ENCODE measurements around the gene KRTAP2-1. TPM values are rescaled to one million over a fixed set of nuclear protein-coding genes. Genes with fewer than 3 reads are reported as not detected.

Gene KRTAP2-1
- total and polyA plus RNA-seq, 2 donors (not counting 1 experiment from before 2014, with no cell fraction given), result not detected

GRCh38 chr17:41016578-41017215 lies 30.4 kb downstream of the KRTAP2-1 start:
- Histone ChIP-seq H3K4me2 (replicated peaks; ENCODE audit: low read depth, low read length, poor library complexity, severe bottlenecking) (no peak overlapping the region), H3K9ac (ENCODE audit: low read length) (no peak overlapping the region), H3K4me1 (ENCODE audit: control insufficient read depth in 2 of 2, insufficient read depth in 2 of 2, low read length in 2 of 2) (no peaks in the 10 kb centered on the region), H3K27ac (ENCODE audit: low read length in 2 of 2) (no peak overlapping the region), H3K4me3 (ENCODE audit: control extremely low read depth in 1 of 5, extremely low read depth in 1 of 5, insufficient read depth in 1 of 5, low read depth in 2 of 5, low read length in 4 of 5) (no peak overlapping the region), H4K20me1 (ENCODE audit: control insufficient read depth, insufficient read depth, low read length, poor library complexity, severe bottlenecking) (no peaks in the 10 kb centered on the region), H3K36me3 (replicated peaks in 1 of 2; ENCODE audit: control extremely low read depth in 1 of 2, control insufficient read depth in 1 of 2, extremely low read depth in 1 of 2, insufficient read depth in 2 of 2, low read length in 1 of 2) (no peaks in the 10 kb centered on the region), H2AFZ (ENCODE audit: insufficient read depth, low read depth, low read length, poor library complexity, severe bottlenecking) (no peak overlapping the region), H3K79me2 (ENCODE audit: control insufficient read depth, insufficient read depth, low read length) (no peaks in the 10 kb centered on the region), H3K27me3 (replicated peaks in 1 of 4; ENCODE audit: control extremely low read depth in 1 of 4, control insufficient read depth in 3 of 4, insufficient read depth in 4 of 4, low read length in 3 of 4) (no peaks in the 10 kb centered on the region), H3K9me3 (ENCODE audit: control extremely low read depth in 1 of 3, control insufficient read depth in 2 of 3, insufficient read depth in 1 of 3, low read length in 2 of 3) (peaks cover 0 to 5% (median 0%) of the 10 kb centered on the region in 3 donors)
- intact Hi-C loops (cut with micrococcal nuclease), result no loop called here
- DNase-seq (no peak), ATAC-seq (ENCODE audit: low read depth) (no peak)
- peaks cover 21% of the 10 kb centered on the region for H3K27me3 Mint-ChIP-seq
- no peak overlapping the region for H3K27ac Mint-ChIP-seq
- ChIA-PET CTCF (no interaction called here), POLR2A (no interaction called here)
- TF ChIP-seq, protein P1, sequence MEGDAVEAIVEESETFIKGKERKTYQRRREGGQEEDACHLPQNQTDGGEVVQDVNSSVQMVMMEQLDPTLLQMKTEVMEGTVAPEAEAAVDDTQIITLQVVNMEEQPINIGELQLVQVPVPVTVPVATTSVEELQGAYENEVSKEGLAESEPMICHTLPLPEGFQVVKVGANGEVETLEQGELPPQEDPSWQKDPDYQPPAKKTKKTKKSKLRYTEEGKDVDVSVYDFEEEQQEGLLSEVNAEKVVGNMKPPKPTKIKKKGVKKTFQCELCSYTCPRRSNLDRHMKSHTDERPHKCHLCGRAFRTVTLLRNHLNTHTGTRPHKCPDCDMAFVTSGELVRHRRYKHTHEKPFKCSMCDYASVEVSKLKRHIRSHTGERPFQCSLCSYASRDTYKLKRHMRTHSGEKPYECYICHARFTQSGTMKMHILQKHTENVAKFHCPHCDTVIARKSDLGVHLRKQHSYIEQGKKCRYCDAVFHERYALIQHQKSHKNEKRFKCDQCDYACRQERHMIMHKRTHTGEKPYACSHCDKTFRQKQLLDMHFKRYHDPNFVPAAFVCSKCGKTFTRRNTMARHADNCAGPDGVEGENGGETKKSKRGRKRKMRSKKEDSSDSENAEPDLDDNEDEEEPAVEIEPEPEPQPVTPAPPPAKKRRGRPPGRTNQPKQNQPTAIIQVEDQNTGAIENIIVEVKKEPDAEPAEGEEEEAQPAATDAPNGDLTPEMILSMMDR (IDR thresholded peaks at IDR 0.05), result no peak
- TF ChIP-seq EZH2 (IDR thresholded peaks at IDR 0.05; ENCODE audit: borderline replicate concordance, insufficient read depth, low read depth, low read length, poor library complexity, severe bottlenecking), result no peak
- WGBS (ENCODE audit: insufficient coverage), result 88% methylated on average over 12 of the region's 13 CpGs
- H3K4me3 Mint-ChIP-seq, result no peak overlapping the region
- H3K4me1 Mint-ChIP-seq, result no peaks in the 10 kb centered on the region
- peaks cover 3% of the 10 kb centered on the region for H3K9me3 Mint-ChIP-seq (ENCODE audit: insufficient read depth)

DNA sequence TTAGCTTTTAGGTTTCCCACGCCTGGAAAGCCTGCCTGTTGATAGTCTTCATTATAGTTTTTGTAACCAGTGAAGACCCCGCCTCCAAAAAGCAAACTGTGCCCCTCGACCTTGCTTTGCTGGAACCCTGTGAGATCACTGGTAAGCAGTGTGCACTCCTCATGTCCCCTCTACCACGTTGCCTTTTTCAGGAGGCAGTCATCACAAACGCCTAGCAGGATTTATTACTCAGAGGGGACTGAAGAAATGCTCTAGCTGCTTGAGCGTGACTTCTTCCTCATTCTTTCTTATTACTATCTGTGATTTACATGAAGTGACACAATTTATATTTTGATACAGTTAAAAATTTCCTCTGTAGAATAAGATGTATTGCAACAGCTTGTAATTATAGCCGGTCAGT lies 31.7 kb downstream of the KRTAP2-1 start:
- no peaks in the 10 kb centered on the region for H3K79me2 ChIP-seq (ENCODE audit: control insufficient read depth, insufficient read depth, low read length)
- ChIA-PET CTCF (no interaction called here), POLR2A (no interaction called here)
- Mint-ChIP-seq H3K9me3 (ENCODE audit: insufficient read depth) (no peaks in the 10 kb centered on the region), H3K4me1 (no peaks in the 10 kb centered on the region), H3K27ac (no peak overlapping the region), H3K27me3 (peaks cover 14% of the 10 kb centered on the region), H3K4me3 (no peak overlapping the region)
- no peaks in the 10 kb centered on the region for H3K27me3 ChIP-seq (replicated peaks in 1 of 4; ENCODE audit: control extremely low read depth in 1 of 4, control insufficient read depth in 3 of 4, insufficient read depth in 4 of 4, low read length in 3 of 4)
- no peak for ATAC-seq (ENCODE audit: low read depth)
- intact Hi-C loops (cut with micrococcal nuclease), result no loop called here
- no peaks in the 10 kb centered on the region for H3K4me1 ChIP-seq (ENCODE audit: control insufficient read depth in 2 of 2, insufficient read depth in 2 of 2, low read length in 2 of 2)
- H3K4me3 ChIP-seq (ENCODE audit: control extremely low read depth in 1 of 5, extremely low read depth in 1 of 5, insufficient read depth in 1 of 5, low read depth in 2 of 5, low read length in 4 of 5), result no peak overlapping the region
- H3K4me2 ChIP-seq (replicated peaks; ENCODE audit: low read depth, low read length, poor library complexity, severe bottlenecking), result no peak overlapping the region
- H3K9me3 ChIP-seq (ENCODE audit: control extremely low read depth in 1 of 3, control insufficient read depth in 2 of 3, insufficient read depth in 1 of 3, low read length in 2 of 3), result no peaks in the 10 kb centered on the region
- no peak overlapping the region for H2AFZ ChIP-seq (ENCODE audit: insufficient read depth, low read depth, low read length, poor library complexity, severe bottlenecking)
- TF ChIP-seq EZH2 (IDR thresholded peaks at IDR 0.05; ENCODE audit: borderline replicate concordance, insufficient read depth, low read depth, low read length, poor library complexity, severe bottlenecking), result no peak
- TF ChIP-seq, protein P1 (IDR thresholded peaks at IDR 0.05), result no peak
- DNase-seq, result no peak
- 89% methylated on average over 4 of the region's 7 CpGs for WGBS (ENCODE audit: insufficient coverage)
- H3K9ac ChIP-seq (ENCODE audit: low read length), result no peak overlapping the region
- H3K27ac ChIP-seq (ENCODE audit: low read length in 2 of 2), result no peak overlapping the region
- no peaks in the 10 kb centered on the region for H4K20me1 ChIP-seq (ENCODE audit: control insufficient read depth, insufficient read depth, low read length, poor library complexity, severe bottlenecking)
- H3K36me3 ChIP-seq (replicated peaks in 1 of 2; ENCODE audit: control extremely low read depth in 1 of 2, control insufficient read depth in 1 of 2, extremely low read depth in 1 of 2, insufficient read depth in 2 of 2, low read length in 1 of 2), result no peaks in the 10 kb centered on the region
